K562 (cell line): Measurements from ENCODE around the gene CUEDC2. TPM values are rescaled to one million over a fixed set of nuclear protein-coding genes. Genes with fewer than 3 reads are reported as not detected.

Experiments used
- CBX1 ChIP-seq: sonication (generic); IDR thresholded peaks from 2 replicates; pipeline ENCODE4 v1.6.1; 2016; ENCODE audit warnings: antibody characterized with exemption, low read depth, mild to moderate bottlenecking
- GATA2 ChIP-seq: sonication (generic); formaldehyde crosslinking; IDR thresholded peaks from 2 replicates; pipeline ENCODE4 v1.4.0; 2020; ENCODE audit warnings: mild to moderate bottlenecking, missing genetic modification reagents
- KLF6 ChIP-seq: fragments of 250-450 bp; sonication (Bioruptor Pico); IDR thresholded peaks from 2 replicates; pipeline ENCODE4 v1.4.0; 2020; ENCODE audit warnings: mild to moderate bottlenecking, moderate library complexity, borderline replicate concordance
- L3MBTL2 ChIP-seq: fragments of 450-650 bp; IDR thresholded peaks from 2 replicates; pipeline ENCODE4 v1.6.1; 2016; ENCODE audit warnings: mild to moderate bottlenecking, moderate library complexity
- SIN3B ChIP-seq: fragments of 450-650 bp; IDR thresholded peaks from 2 replicates; pipeline ENCODE4 v1.6.1; 2017; ENCODE audit warnings: low read depth, mild to moderate bottlenecking, moderate library complexity
- ZNF197 ChIP-seq: fragments of 200-800 bp; sonication (Bioruptor generic); IDR thresholded peaks from 2 replicates; pipeline ENCODE4 v1.6.1; 2016; ENCODE audit warnings: low read depth, missing genetic modification characterization, missing compliant biosample characterization
- ZNF41 ChIP-seq: fragments of 250-450 bp; sonication (Bioruptor Pico); conservative IDR thresholded peaks from 2 replicates; pipeline ENCODE4 v1.4.0; 2020; ENCODE audit warnings: mild to moderate bottlenecking
- polyA plus RNA-seq, 8 experiments: library from polyadenylated mRNA; depleted of rRNA in 4 of 8; stranded (reverse) in 5 of 8; unstranded in 3 of 8; fragments of >200 nt; fragmentation: Nextera tagmentation in 2 of 8; fragmentation: Illumina TruSeq in 1 of 8; extraction: Ambion mirVana in 2 of 8; extraction: Trizol in 1 of 8; gene quantifications; 2 replicates each; pipeline versions ENCODE4 v1.2.1 to v1.2.3, GENCODE V29; 2011 to 2014; ENCODE audit warnings: inconsistent platforms in 1 of 8, missing spikeins in 1 of 8
- total RNA-seq, 7 experiments: library from RNA; depleted of rRNA in 6 of 7; stranded (reverse); fragments of >200 nt in 6 of 7; fragmentation: Illumina TruSeq in 2 of 7; extraction: Trizol in 2 of 7; gene quantifications; 2 replicates each; pipeline versions ENCODE4 v1.2.1 to v1.2.3, GENCODE V29; 2011 to 2021; ENCODE audit warnings: low replicate concordance in 1 of 7
- TF ChIP-seq, protein P1 (sequence below), 2 experiments: fragments of 150-350 bp in 1 of 2; IDR thresholded peaks; 2 replicates each; pipeline ENCODE4 v1.6.1; 2012 to 2016; ENCODE audit warnings: low read depth in 2 of 2, low read length in 2 of 2, mild to moderate bottlenecking in 1 of 2, moderate library complexity in 1 of 2
- TF ChIP-seq, protein P2 (sequence below), 2 experiments: fragments of 250-450 bp in 1 of 2; fragments of 450-650 bp in 1 of 2; sonication (Bioruptor Pico) in 1 of 2; IDR thresholded peaks; 2 replicates each; pipeline versions ENCODE4 v1.6.1 to v1.8.0; 2016 to 2021; ENCODE audit warnings: mild to moderate bottlenecking in 2 of 2, moderate library complexity in 2 of 2, missing compliant biosample characterization in 1 of 2, missing genetic modification characterization in 1 of 2
- TF ChIP-seq, protein P3 (sequence below): sonication (generic); formaldehyde crosslinking; IDR thresholded peaks from 2 replicates; pipeline ENCODE4 v1.8.1; 2023; ENCODE audit warnings: mild to moderate bottlenecking, missing genetic modification reagents, moderate library complexity
- TF ChIP-seq, protein P4 (sequence below): fragments of 200-800 bp; sonication (Bioruptor generic); IDR thresholded peaks from 2 replicates; pipeline ENCODE4 v1.6.1; 2017; ENCODE audit warnings: missing genetic modification characterization, missing compliant biosample characterization
- TF ChIP-seq, protein P5 (sequence below): fragments of 450-650 bp; IDR thresholded peaks from 2 replicates; pipeline ENCODE4 v1.6.1; 2017; ENCODE audit warnings: mild to moderate bottlenecking, moderate library complexity

CUEDC2 gene
- total and polyA plus RNA-seq, 9 of the 15 experiments (the other 6 are each of a cell fraction or from before 2014, with no cell fraction given), result 8.5 to 48.9 (median 27.4) TPM

DNA sequence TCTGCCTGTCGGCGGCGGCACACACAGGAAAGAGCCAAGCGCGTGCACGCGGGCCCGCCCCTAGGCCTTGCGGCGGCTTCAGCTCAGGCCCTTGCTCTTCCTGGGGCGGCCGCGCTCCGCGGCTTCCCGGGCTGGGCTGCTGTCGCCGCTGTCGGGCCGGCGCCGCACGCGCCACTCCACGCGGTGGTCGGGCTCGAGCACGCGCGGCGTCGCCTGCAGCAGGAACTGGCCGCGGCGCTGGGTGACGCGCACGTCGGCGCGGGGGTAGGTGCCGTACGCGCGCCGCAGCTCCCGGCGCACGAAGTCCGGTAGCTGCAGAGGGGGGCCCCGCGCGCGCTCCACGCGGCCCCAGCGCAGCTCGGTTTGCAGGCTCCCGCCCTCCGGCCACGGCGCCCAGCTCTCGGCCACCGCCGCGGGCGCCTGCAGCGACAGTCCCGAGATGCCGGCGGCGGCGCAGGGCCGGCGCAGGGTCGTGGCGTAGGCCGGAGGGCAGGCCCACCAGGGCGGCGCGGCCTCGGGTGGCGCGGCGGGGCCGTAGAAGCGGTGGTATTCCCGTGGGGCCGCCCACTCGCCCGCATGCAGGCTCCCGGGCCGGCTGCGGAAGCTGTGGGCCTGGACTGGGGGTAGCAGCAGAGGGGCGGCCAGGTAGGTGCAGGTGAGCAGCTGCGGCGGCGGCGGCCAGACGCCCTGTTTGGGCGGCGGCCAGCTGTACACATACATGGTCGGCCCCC lies 18.2 kb upstream of the CUEDC2 start (continued):
- TF ChIP-seq, protein P1, sequence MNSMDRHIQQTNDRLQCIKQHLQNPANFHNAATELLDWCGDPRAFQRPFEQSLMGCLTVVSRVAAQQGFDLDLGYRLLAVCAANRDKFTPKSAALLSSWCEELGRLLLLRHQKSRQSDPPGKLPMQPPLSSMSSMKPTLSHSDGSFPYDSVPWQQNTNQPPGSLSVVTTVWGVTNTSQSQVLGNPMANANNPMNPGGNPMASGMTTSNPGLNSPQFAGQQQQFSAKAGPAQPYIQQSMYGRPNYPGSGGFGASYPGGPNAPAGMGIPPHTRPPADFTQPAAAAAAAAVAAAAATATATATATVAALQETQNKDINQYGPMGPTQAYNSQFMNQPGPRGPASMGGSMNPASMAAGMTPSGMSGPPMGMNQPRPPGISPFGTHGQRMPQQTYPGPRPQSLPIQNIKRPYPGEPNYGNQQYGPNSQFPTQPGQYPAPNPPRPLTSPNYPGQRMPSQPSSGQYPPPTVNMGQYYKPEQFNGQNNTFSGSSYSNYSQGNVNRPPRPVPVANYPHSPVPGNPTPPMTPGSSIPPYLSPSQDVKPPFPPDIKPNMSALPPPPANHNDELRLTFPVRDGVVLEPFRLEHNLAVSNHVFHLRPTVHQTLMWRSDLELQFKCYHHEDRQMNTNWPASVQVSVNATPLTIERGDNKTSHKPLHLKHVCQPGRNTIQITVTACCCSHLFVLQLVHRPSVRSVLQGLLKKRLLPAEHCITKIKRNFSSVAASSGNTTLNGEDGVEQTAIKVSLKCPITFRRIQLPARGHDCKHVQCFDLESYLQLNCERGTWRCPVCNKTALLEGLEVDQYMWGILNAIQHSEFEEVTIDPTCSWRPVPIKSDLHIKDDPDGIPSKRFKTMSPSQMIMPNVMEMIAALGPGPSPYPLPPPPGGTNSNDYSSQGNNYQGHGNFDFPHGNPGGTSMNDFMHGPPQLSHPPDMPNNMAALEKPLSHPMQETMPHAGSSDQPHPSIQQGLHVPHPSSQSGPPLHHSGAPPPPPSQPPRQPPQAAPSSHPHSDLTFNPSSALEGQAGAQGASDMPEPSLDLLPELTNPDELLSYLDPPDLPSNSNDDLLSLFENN (IDR thresholded peaks at IDR 0.05; ENCODE audit: low read depth in 2 of 2, low read length in 2 of 2), result no peak
- TF ChIP-seq, protein P2, sequence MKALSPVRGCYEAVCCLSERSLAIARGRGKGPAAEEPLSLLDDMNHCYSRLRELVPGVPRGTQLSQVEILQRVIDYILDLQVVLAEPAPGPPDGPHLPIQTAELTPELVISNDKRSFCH (CRISPR knock-in tag; IDR thresholded peaks at IDR 0.05), result no peak
- TF ChIP-seq, protein P2 (tag; IDR thresholded peaks at IDR 0.05), result peak; percentile 56; the same call in 1 of the 2 replicates
- TF ChIP-seq, protein P3, sequence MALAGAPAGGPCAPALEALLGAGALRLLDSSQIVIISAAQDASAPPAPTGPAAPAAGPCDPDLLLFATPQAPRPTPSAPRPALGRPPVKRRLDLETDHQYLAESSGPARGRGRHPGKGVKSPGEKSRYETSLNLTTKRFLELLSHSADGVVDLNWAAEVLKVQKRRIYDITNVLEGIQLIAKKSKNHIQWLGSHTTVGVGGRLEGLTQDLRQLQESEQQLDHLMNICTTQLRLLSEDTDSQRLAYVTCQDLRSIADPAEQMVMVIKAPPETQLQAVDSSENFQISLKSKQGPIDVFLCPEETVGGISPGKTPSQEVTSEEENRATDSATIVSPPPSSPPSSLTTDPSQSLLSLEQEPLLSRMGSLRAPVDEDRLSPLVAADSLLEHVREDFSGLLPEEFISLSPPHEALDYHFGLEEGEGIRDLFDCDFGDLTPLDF (CRISPR knock-in tag), result peak; percentile 81; the same call in 1 of the 2 replicates
- TF ChIP-seq KLF6, result no peak
- TF ChIP-seq GATA2 (CRISPR knock-in tag), result no peak
- peak; percentile 54 for TF ChIP-seq SIN3B
- no peak for TF ChIP-seq ZNF41
- TF ChIP-seq CBX1, result peak; percentile 25; the same call in 1 of the 2 replicates
- peak; percentile 95 for TF ChIP-seq L3MBTL2
- TF ChIP-seq, protein P4, sequence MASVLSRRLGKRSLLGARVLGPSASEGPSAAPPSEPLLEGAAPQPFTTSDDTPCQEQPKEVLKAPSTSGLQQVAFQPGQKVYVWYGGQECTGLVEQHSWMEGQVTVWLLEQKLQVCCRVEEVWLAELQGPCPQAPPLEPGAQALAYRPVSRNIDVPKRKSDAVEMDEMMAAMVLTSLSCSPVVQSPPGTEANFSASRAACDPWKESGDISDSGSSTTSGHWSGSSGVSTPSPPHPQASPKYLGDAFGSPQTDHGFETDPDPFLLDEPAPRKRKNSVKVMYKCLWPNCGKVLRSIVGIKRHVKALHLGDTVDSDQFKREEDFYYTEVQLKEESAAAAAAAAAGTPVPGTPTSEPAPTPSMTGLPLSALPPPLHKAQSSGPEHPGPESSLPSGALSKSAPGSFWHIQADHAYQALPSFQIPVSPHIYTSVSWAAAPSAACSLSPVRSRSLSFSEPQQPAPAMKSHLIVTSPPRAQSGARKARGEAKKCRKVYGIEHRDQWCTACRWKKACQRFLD (CRISPR knock-in tag), result peak; percentile 91
- no peak for TF ChIP-seq ZNF197 (CRISPR knock-in tag)
- TF ChIP-seq, protein P5, sequence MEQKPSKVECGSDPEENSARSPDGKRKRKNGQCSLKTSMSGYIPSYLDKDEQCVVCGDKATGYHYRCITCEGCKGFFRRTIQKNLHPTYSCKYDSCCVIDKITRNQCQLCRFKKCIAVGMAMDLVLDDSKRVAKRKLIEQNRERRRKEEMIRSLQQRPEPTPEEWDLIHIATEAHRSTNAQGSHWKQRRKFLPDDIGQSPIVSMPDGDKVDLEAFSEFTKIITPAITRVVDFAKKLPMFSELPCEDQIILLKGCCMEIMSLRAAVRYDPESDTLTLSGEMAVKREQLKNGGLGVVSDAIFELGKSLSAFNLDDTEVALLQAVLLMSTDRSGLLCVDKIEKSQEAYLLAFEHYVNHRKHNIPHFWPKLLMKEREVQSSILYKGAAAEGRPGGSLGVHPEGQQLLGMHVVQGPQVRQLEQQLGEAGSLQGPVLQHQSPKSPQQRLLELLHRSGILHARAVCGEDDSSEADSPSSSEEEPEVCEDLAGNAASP, result no peak
